H9 (cell line): ENCODE results near the gene RAB22A. TPM values are rescaled to one million over a fixed set of nuclear protein-coding genes. Genes with fewer than 3 reads are reported as not detected.

Experiments
- DNase-seq: peaks from one replicate; pipeline ENCODE4 v3.0.0-alpha.2; 2017
- H2AFZ ChIP-seq: one replicate; pipeline ENCODE4 v1.6.1; 2013; ENCODE audit warnings: mild to moderate bottlenecking, low read length, control low read depth, moderate library complexity
- H2AK5ac ChIP-seq: 2 replicates; pipeline ENCODE4 v1.6.1; 2013; ENCODE audit warnings: low read length, control low read depth, mixed read lengths; ENCODE audit not compliant: insufficient read length
- H2BK120ac ChIP-seq: one replicate; pipeline ENCODE4 v1.6.1; 2013; ENCODE audit warnings: low read depth, mild to moderate bottlenecking, low read length, control low read depth, inconsistent platforms; ENCODE audit not compliant: poor library complexity, severe bottlenecking
- H2BK12ac ChIP-seq: 2 replicates; pipeline ENCODE4 v1.6.1; 2013; ENCODE audit warnings: low read length, control low read depth, mixed read lengths, low read depth; ENCODE audit not compliant: insufficient read length
- H2BK15ac ChIP-seq: 2 replicates; pipeline ENCODE4 v1.6.1; 2013; ENCODE audit warnings: low read depth, low read length, control low read depth
- H2BK20ac ChIP-seq: one replicate; pipeline ENCODE4 v1.6.1; 2013; ENCODE audit warnings: low read depth, mild to moderate bottlenecking, low read length, control low read depth, inconsistent platforms; ENCODE audit not compliant: poor library complexity, severe bottlenecking
- H2BK5ac ChIP-seq: 2 replicates; pipeline ENCODE4 v1.6.1; 2013; ENCODE audit warnings: low read length, control low read depth, mixed read lengths; ENCODE audit not compliant: insufficient read length
- H3K14ac ChIP-seq: 2 replicates; pipeline ENCODE4 v1.6.1; 2013; ENCODE audit warnings: low read length, control low read depth; ENCODE audit not compliant: insufficient read depth
- H3K18ac ChIP-seq: 2 replicates; pipeline ENCODE4 v1.6.1; 2013; ENCODE audit warnings: low read depth, mild to moderate bottlenecking, mixed read lengths, low read length, control low read depth; ENCODE audit not compliant: insufficient read length
- H3K23ac ChIP-seq: 2 replicates; pipeline ENCODE4 v1.6.1; 2013; ENCODE audit warnings: low read length, control low read depth, mixed read lengths, low read depth; ENCODE audit not compliant: insufficient read length
- H3K23me2 ChIP-seq: 2 replicates; pipeline ENCODE4 v1.6.1; 2013; ENCODE audit warnings: low read depth, mild to moderate bottlenecking, mixed read lengths, low read length, control low read depth; ENCODE audit not compliant: insufficient read length, poor library complexity, severe bottlenecking
- H3K27ac ChIP-seq: 2 replicates; pipeline ENCODE4 v1.5.1; 2013; ENCODE audit warnings: low read length, control low read depth, mixed read lengths, low read depth; ENCODE audit not compliant: insufficient read length
- H3K27me3 ChIP-seq: 2 replicates; pipeline ENCODE4 v1.6.1; 2013; ENCODE audit warnings: low read length, control low read depth, inconsistent platforms; ENCODE audit not compliant: insufficient read depth
- H3K4ac ChIP-seq: 2 replicates; pipeline ENCODE4 v1.6.1; 2013; ENCODE audit warnings: low read depth, mild to moderate bottlenecking, control low read depth, inconsistent platforms, low read length, moderate library complexity
- H3K4me1 ChIP-seq: 2 replicates; pipeline ENCODE4 v1.6.1; 2013; ENCODE audit warnings: low read length, control low read depth, inconsistent platforms; ENCODE audit not compliant: insufficient read depth
- H3K4me2 ChIP-seq: 2 replicates; pipeline ENCODE4 v1.6.1; 2013; ENCODE audit warnings: low read length, control low read depth, mixed read lengths; ENCODE audit not compliant: insufficient read length, insufficient read depth
- H3K56ac ChIP-seq: 2 replicates; pipeline ENCODE4 v1.6.1; 2013; ENCODE audit warnings: low read depth, mild to moderate bottlenecking, mixed read lengths, low read length, control low read depth; ENCODE audit not compliant: insufficient read length
- H3K79me1 ChIP-seq: 2 replicates; pipeline ENCODE4 v1.6.1; 2013; ENCODE audit warnings: low read depth, mild to moderate bottlenecking, moderate library complexity, low read length, control low read depth, inconsistent platforms; ENCODE audit not compliant: insufficient read depth, poor library complexity, severe bottlenecking
- H3K79me2 ChIP-seq: 2 replicates; pipeline ENCODE4 v1.6.1; 2013; ENCODE audit warnings: low read length, control low read depth, inconsistent platforms; ENCODE audit not compliant: insufficient read depth
- H3K9ac ChIP-seq: 2 replicates; pipeline ENCODE4 v1.6.1; 2013; ENCODE audit warnings: low read length, control low read depth, mixed read lengths; ENCODE audit not compliant: insufficient read length; ENCODE audit errors: extremely low read depth
- H3K9me3 ChIP-seq: one replicate; pipeline ENCODE4 v1.6.1; 2013; ENCODE audit warnings: low read depth, low read length, inconsistent platforms; ENCODE audit not compliant: control insufficient read depth
- H3T11ph ChIP-seq: one replicate; pipeline ENCODE4 v1.6.1; 2013; ENCODE audit warnings: mild to moderate bottlenecking, low read length, control low read depth, inconsistent platforms
- H4K20me1 ChIP-seq: one replicate; pipeline ENCODE4 v1.6.1; 2013; ENCODE audit not compliant: control insufficient read depth, insufficient read length, insufficient read depth
- H4K5ac ChIP-seq: 2 replicates; pipeline ENCODE4 v1.6.1; 2013; ENCODE audit warnings: low read depth, mild to moderate bottlenecking, mixed read lengths, low read length, control low read depth; ENCODE audit not compliant: insufficient read length
- H4K8ac ChIP-seq: replicated peaks from 2 replicates; pipeline ENCODE4 v1.6.1; 2013; ENCODE audit warnings: low read length, control low read depth, mixed read lengths, low read depth; ENCODE audit not compliant: insufficient read length
- H4K91ac ChIP-seq: 2 replicates; pipeline ENCODE4 v1.6.1; 2013; ENCODE audit warnings: low read depth, mild to moderate bottlenecking, moderate library complexity, mixed read lengths, low read length, control low read depth; ENCODE audit not compliant: insufficient read length
- H3K27ac Mint-ChIP-seq, 3 experiments: 2 replicates in 2 of 3; 3 replicates in 1 of 3; pipeline ENCODE4 v1.8.0; 2020 to 2021; ENCODE audit warnings: mixed read lengths in 3 of 3, mild to moderate bottlenecking in 1 of 3, moderate library complexity in 1 of 3
- H3K27me3 Mint-ChIP-seq: 2 replicates; pipeline ENCODE4 v1.8.0; 2021; ENCODE audit warnings: low read depth, mild to moderate bottlenecking, moderate library complexity, mixed read lengths
- H3K36me3 Mint-ChIP-seq, 3 experiments: 2 replicates in 2 of 3; 3 replicates in 1 of 3; pipeline ENCODE4 v1.8.0; 2020 to 2021; ENCODE audit warnings: low read depth in 3 of 3, mixed read lengths in 3 of 3; ENCODE audit not compliant: insufficient read depth in 1 of 3
- H3K4me1 Mint-ChIP-seq, 2 experiments: 2 replicates each; pipeline ENCODE4 v1.8.0; 2020; ENCODE audit warnings: mixed read lengths in 2 of 2
- H3K4me3 Mint-ChIP-seq, 2 experiments: 2 replicates in 1 of 2; 3 replicates in 1 of 2; pipeline ENCODE4 v1.8.0; 2020 to 2021; ENCODE audit warnings: mild to moderate bottlenecking in 2 of 2, mixed read lengths in 2 of 2, moderate library complexity in 1 of 2
- H3K9me3 Mint-ChIP-seq, 2 experiments: 2 replicates in 1 of 2; 3 replicates in 1 of 2; pipeline ENCODE4 v1.8.0; 2020; ENCODE audit warnings: mild to moderate bottlenecking in 2 of 2, mixed read lengths in 2 of 2, moderate library complexity in 1 of 2
- CTCF ChIP-seq: fragments of 200-600 bp; sonication (generic); conservative IDR thresholded peaks from 3 replicates; pipeline ENCODE4 v1.8.0; 2021; ENCODE audit warnings: antibody characterized with exemption, mild to moderate bottlenecking
- total RNA-seq: library from RNA; stranded (reverse); gene quantifications from 2 replicates; pipeline ENCODE4 v1.2.1, GENCODE V29; 2021

Gene RAB22A
- total RNA-seq, 1 experiment from 2014 or later, result 6.3 TPM

GRCh38 chr20:58274384-58274783 lies 35.1 kb upstream of the RAB22A start:
- H3K27ac Mint-ChIP-seq, result no peak overlapping the region
- Histone ChIP-seq H3K23ac (no peak overlapping the region), H2AK5ac (no peak overlapping the region), H3K9me3 (no peaks in the 10 kb centered on the region), H3K9ac (no peak overlapping the region), H3K4ac (no peak overlapping the region), H2BK20ac (no peak overlapping the region), H4K91ac (no peak overlapping the region), H3K18ac (no peak overlapping the region), H3K56ac (no peak overlapping the region), H3T11ph (no peak overlapping the region), H2BK15ac (no peak overlapping the region), H3K79me1 (no peaks in the 10 kb centered on the region), H3K14ac (no peak overlapping the region), H4K5ac (no peak overlapping the region), H3K4me2 (no peak overlapping the region), H4K8ac (no peak overlapping the region), H2AFZ (no peak overlapping the region), H2BK120ac (no peak overlapping the region), H3K4me1 (no peaks in the 10 kb centered on the region), H2BK12ac (no peak overlapping the region), H3K23me2 (no peaks in the 10 kb centered on the region), H3K27me3 (no peaks in the 10 kb centered on the region), H3K79me2 (no peaks in the 10 kb centered on the region), H2BK5ac (no peak overlapping the region), H4K20me1 (no peaks in the 10 kb centered on the region), H3K27ac (no peak overlapping the region)
- no peak for DNase-seq
- no peaks in the 10 kb centered on the region for H3K27me3 Mint-ChIP-seq
- no peak overlapping the region for H3K4me3 Mint-ChIP-seq
- H3K36me3 Mint-ChIP-seq, result peaks cover 0 to 25% (median 12%) of the 10 kb centered on the region in 3 experiments; a peak in 6 of 7 replicates
- H3K4me1 Mint-ChIP-seq, result peaks cover 0 to 7% of the 10 kb centered on the region in 2 experiments; a peak in 3 of 4 replicates
- TF ChIP-seq CTCF, result no peak
- H3K9me3 Mint-ChIP-seq, result peaks cover 3 to 6% of the 10 kb centered on the region in 2 experiments; a peak in 2 of 5 replicates
